ENCODE data around the gene NEK4.
"Not testable (repeated sequence)": the region's sequence is repeated elsewhere in the genome, so short reads cannot be mapped to it uniquely, and the experiment has no call there.

NEK4 gene

GRCh38 chr3:52696830-52697631, 73.7 kb downstream of the NEK4 start:
- DNase-seq (ENCODE audit: low read depth, low spot score) = no peak

- DNase-seq (ENCODE audit: low read depth, low spot score) = no peak
Measured at GRCh38 chr3:52695798-52696671, 74.7 kb downstream of the NEK4 start.

- no peak for DNase-seq (ENCODE audit: low read depth, low spot score)
Measured at GRCh38 chr3:52694528-52695189, 76.1 kb downstream of the NEK4 start.

- DNase-seq (ENCODE audit: low read depth, low spot score) = no peak
Measured at GRCh38 chr3:52693071-52693470, 77.7 kb downstream of the NEK4 start.

- no peak for DNase-seq (ENCODE audit: low read depth, low spot score)
Measured at GRCh38 chr3:52690560-52690959, 80.2 kb downstream of the NEK4 start.

GRCh38 chr3:52689151-52689550, 81.6 kb downstream of the NEK4 start:
- no peak for DNase-seq (ENCODE audit: low read depth, low spot score)

GRCh38 chr3:52688266-52688665, 82.5 kb downstream of the NEK4 start:
- DNase-seq (ENCODE audit: low read depth, low spot score) = no peak

GRCh38 chr3:52685709-52686691, 84.7 kb downstream of the NEK4 start, which contains the start of the genes GNL3 and PBRM1:
TSS of gene GNL3 (plus strand) at chr3:52686032. CDS start at chr3:52686093, 61 bp downstream.
TSS of gene PBRM1 (minus strand) at chr3:52685913.
- DNase-seq (ENCODE audit: low read depth, low spot score) = peak; percentile 91

GRCh38 chr3:52685285-52685708, 85.4 kb downstream of the NEK4 start:
- DNase-seq (ENCODE audit: low read depth, low spot score) = no peak

- no peak for DNase-seq (ENCODE audit: low read depth, low spot score)
Measured at GRCh38 chr3:52684184-52684583, 86.6 kb downstream of the NEK4 start.

- no peak for DNase-seq (ENCODE audit: low read depth, low spot score)
Measured at GRCh38 chr3:52683611-52684010, 87.1 kb downstream of the NEK4 start.

GRCh38 chr3:52682016-52682415, 88.7 kb downstream of the NEK4 start:
- DNase-seq (ENCODE audit: low read depth, low spot score) = no peak

- DNase-seq (ENCODE audit: low read depth, low spot score) = no peak
Measured at GRCh38 chr3:52681596-52681995, 89.1 kb downstream of the NEK4 start.

GRCh38 chr3:52679811-52680210, 90.9 kb downstream of the NEK4 start:
- DNase-seq (ENCODE audit: low read depth, low spot score) = no peak

- DNase-seq (ENCODE audit: low read depth, low spot score) = no peak
Measured at GRCh38 chr3:52679199-52679538, 91.6 kb downstream of the NEK4 start.

- no peak for DNase-seq (ENCODE audit: low read depth, low spot score)
Measured at GRCh38 chr3:52678265-52679198, 92.2 kb downstream of the NEK4 start.

GRCh38 chr3:52676201-52676600, 94.5 kb downstream of the NEK4 start:
- not testable (repeated sequence) for DNase-seq (ENCODE audit: low read depth, low spot score)

GRCh38 chr3:52671676-52672075, 99.1 kb downstream of the NEK4 start:
- no peak for DNase-seq (ENCODE audit: low read depth, low spot score)

- DNase-seq (ENCODE audit: low read depth, low spot score) = peak; percentile 97
Measured at GRCh38 chr3:52670621-52671521, 99.9 kb downstream of the NEK4 start.
